Neuronal stem cell (in vitro differentiated cells): ENCODE measurements around the gene UBQLN4.

Experiments used
- DNase-seq: peaks from one replicate; pipeline ENCODE4 v3.0.0-alpha.2; 2013; ENCODE audit warnings: low spot score
- H2AFZ ChIP-seq: one replicate; pipeline ENCODE4 v1.6.1; 2013; ENCODE audit warnings: mild to moderate bottlenecking, low read length, inconsistent platforms
- H2AK5ac ChIP-seq: 2 replicates; pipeline ENCODE4 v1.6.1; 2013; ENCODE audit warnings: low read depth, mild to moderate bottlenecking, inconsistent platforms, low read length, moderate library complexity, mixed read lengths
- H2BK120ac ChIP-seq: 2 replicates; pipeline ENCODE4 v1.6.1; 2013; ENCODE audit warnings: low read depth, mild to moderate bottlenecking, inconsistent platforms, low read length, moderate library complexity, mixed read lengths
- H2BK12ac ChIP-seq: one replicate; pipeline ENCODE4 v1.6.1; 2013; ENCODE audit warnings: low read length, inconsistent platforms
- H2BK15ac ChIP-seq: 2 replicates; pipeline ENCODE4 v1.6.1; 2013; ENCODE audit warnings: mild to moderate bottlenecking, low read length, inconsistent platforms, mixed read lengths
- H2BK5ac ChIP-seq: one replicate; pipeline ENCODE4 v1.6.1; 2013; ENCODE audit warnings: inconsistent platforms, mild to moderate bottlenecking, low read length, moderate library complexity
- H3K14ac ChIP-seq: one replicate; pipeline ENCODE4 v1.6.1; 2013; ENCODE audit warnings: low read length, inconsistent platforms
- H3K18ac ChIP-seq: 2 replicates; pipeline ENCODE4 v1.6.1; 2013; ENCODE audit warnings: low read length, inconsistent platforms
- H3K23ac ChIP-seq: 2 replicates; pipeline ENCODE4 v1.6.1; 2013; ENCODE audit warnings: low read depth, mild to moderate bottlenecking, mixed read lengths, low read length, inconsistent platforms; ENCODE audit not compliant: poor library complexity
- H3K27ac ChIP-seq: replicated peaks from 3 replicates; pipeline ENCODE4 v1.5.1; 2013; ENCODE audit warnings: low read length, inconsistent platforms
- H3K27me3 ChIP-seq, 3 experiments: 2 replicates each; pipeline ENCODE4 v1.6.1; 2013; ENCODE audit warnings: low read length in 3 of 3, mild to moderate bottlenecking in 2 of 3, inconsistent platforms in 1 of 3, low read depth in 1 of 3, mixed read lengths in 1 of 3, moderate library complexity in 1 of 3; ENCODE audit not compliant: control insufficient read depth in 3 of 3, insufficient read depth in 3 of 3
- H3K36me3 ChIP-seq, 2 donors: replicated peaks in 1 of 2; 2 replicates each; pipeline ENCODE4 v1.6.1; 2013; ENCODE audit warnings: low read length in 2 of 2; ENCODE audit not compliant: control insufficient read depth in 2 of 2, insufficient read depth in 2 of 2
- H3K4ac ChIP-seq: 2 replicates; pipeline ENCODE4 v1.6.1; 2013; ENCODE audit warnings: inconsistent platforms, mild to moderate bottlenecking, low read length, moderate library complexity
- H3K4me1 ChIP-seq, 2 donors: 1 replicate in 1 of 2; 2 replicates in 1 of 2; pipeline ENCODE4 v1.6.1; 2013; ENCODE audit warnings: low read length in 2 of 2, low read depth in 1 of 2; ENCODE audit not compliant: control insufficient read depth in 2 of 2, insufficient read depth in 1 of 2
- H3K4me2 ChIP-seq: one replicate; pipeline ENCODE4 v1.6.1; 2013; ENCODE audit warnings: mild to moderate bottlenecking, low read length, inconsistent platforms; ENCODE audit not compliant: insufficient read depth, poor library complexity, severe bottlenecking
- H3K4me3 ChIP-seq, 2 donors: 2 replicates each; pipeline ENCODE4 v1.5.1; 2013; ENCODE audit warnings: low read length in 2 of 2, mild to moderate bottlenecking in 2 of 2, inconsistent platforms in 1 of 2, moderate library complexity in 1 of 2
- H3K79me1 ChIP-seq: one replicate; pipeline ENCODE4 v1.6.1; 2013; ENCODE audit warnings: low read depth, mild to moderate bottlenecking, inconsistent platforms, low read length, moderate library complexity
- H3K9ac ChIP-seq: one replicate; pipeline ENCODE4 v1.6.1; 2013; ENCODE audit warnings: mild to moderate bottlenecking, low read depth, low read length, inconsistent platforms; ENCODE audit not compliant: poor library complexity
- H3K9me3 ChIP-seq, 2 donors: replicated peaks in 1 of 2; 2 replicates each; pipeline versions ENCODE3 to v1.6.1; 2013; ENCODE audit warnings: low read length in 2 of 2, mild to moderate bottlenecking in 2 of 2, inconsistent platforms in 1 of 2, low read depth in 1 of 2, mixed read lengths in 1 of 2, moderate library complexity in 1 of 2; ENCODE audit not compliant: control insufficient read depth in 2 of 2, insufficient read depth in 1 of 2
- H4K8ac ChIP-seq: one replicate; pipeline ENCODE4 v1.6.1; 2013; ENCODE audit warnings: low read depth, mild to moderate bottlenecking, inconsistent platforms, low read length, moderate library complexity
- H4K91ac ChIP-seq: one replicate; pipeline ENCODE4 v1.6.1; 2013; ENCODE audit warnings: low read length, low read depth, mild to moderate bottlenecking, inconsistent platforms; ENCODE audit not compliant: poor library complexity
- WGBS, 2 donors: extraction: QIAGEN DNeasy Blood & Tissue Kit; methylation state at CpG; one replicate each; pipeline ENCODE4 v1.1.7; 2013; ENCODE audit warnings: missing lambda C conversion rate in 2 of 2, mixed read lengths in 1 of 2; ENCODE audit not compliant: insufficient read length in 2 of 2, insufficient replicate concordance in 1 of 2; ENCODE audit errors: extremely low coverage in 2 of 2; 5-methylcytosine and 5-hydroxymethylcytosine counted together

The UBQLN4 gene

GRCh38 chr1:156080241-156080862, 26.8 kb upstream of the UBQLN4 start:
- Histone ChIP-seq H3K4me1 (peaks cover 44 to 48% of the 10 kb centered on the region in 2 donors), H4K91ac (no peak overlapping the region), H3K4me2 (peak overlapping the region; percentile 54), H3K23ac (no peak overlapping the region), H3K18ac (peak overlapping the region; percentile 100), H2AFZ (no peak overlapping the region), H2BK5ac (peak overlapping the region; percentile 82), H4K8ac (no peak overlapping the region), H3K9ac (peak overlapping the region; percentile 100), H3K9me3 (no peaks in the 10 kb centered on the region), H3K27ac (peak overlapping the region; percentile 98), H3K79me1 (no peaks in the 10 kb centered on the region), H2BK15ac (peak overlapping the region; percentile 72), H2AK5ac (peak overlapping the region; percentile 98), H3K4me3 (peak overlapping the region; percentile 93 to 99), H3K14ac (no peak overlapping the region), H2BK12ac (no peak overlapping the region), H3K36me3 (peaks cover 12 to 55% of the 10 kb centered on the region in 2 donors), H3K4ac (peak overlapping the region; percentile 70), H2BK120ac (peak overlapping the region; percentile 7), H3K27me3 (no peaks in the 10 kb centered on the region)
- DNase-seq: no peak
- WGBS, 2 donors: no CpG with 5 or more reads among the region's 8 CpGs

GRCh38 chr1:156079762-156080161, 26.2 kb upstream of the UBQLN4 start:
- Histone ChIP-seq H3K9me3 (no peaks in the 10 kb centered on the region), H4K91ac (no peak overlapping the region), H2AFZ (no peak overlapping the region), H3K27me3 (no peaks in the 10 kb centered on the region), H2BK15ac (no peak overlapping the region), H2BK12ac (no peak overlapping the region), H3K18ac (no peak overlapping the region), H3K14ac (no peak overlapping the region), H3K79me1 (no peaks in the 10 kb centered on the region), H3K9ac (no peak overlapping the region), H2BK120ac (no peak overlapping the region), H3K4me3 (peak overlapping the region; percentile 93 to 99), H3K4ac (no peak overlapping the region), H3K27ac (peak overlapping the region; percentile 63), H4K8ac (no peak overlapping the region), H2BK5ac (no peak overlapping the region), H3K4me1 (peaks cover 44 to 48% of the 10 kb centered on the region in 2 donors), H2AK5ac (no peak overlapping the region), H3K4me2 (peak overlapping the region; percentile 54), H3K36me3 (peaks cover 16 to 55% of the 10 kb centered on the region in 2 donors), H3K23ac (no peak overlapping the region)
- no peak for DNase-seq
- no CpG with 5 or more reads among the region's 5 CpGs for WGBS, 2 donors

- H3K79me1 ChIP-seq: no peaks in the 10 kb centered on the region
- no peak for DNase-seq
- no peaks in the 10 kb centered on the region for H3K9me3 ChIP-seq
- H3K4me2 ChIP-seq: peak overlapping the region; percentile 59
- no peak overlapping the region for H3K4ac ChIP-seq
- no peak overlapping the region for H3K23ac ChIP-seq
- H2BK15ac ChIP-seq: no peak overlapping the region
- H3K18ac ChIP-seq: no peak overlapping the region
- H2BK5ac ChIP-seq: no peak overlapping the region
- peaks cover 16 to 62% of the 10 kb centered on the region in 2 donors for H3K36me3 ChIP-seq
- no CpG with 5 or more reads among the region's 5 CpGs for WGBS, 2 donors
- no peak overlapping the region for H2AK5ac ChIP-seq
- H2BK12ac ChIP-seq: no peak overlapping the region
- peak overlapping the region; percentile 28 for H3K27ac ChIP-seq
- H3K9ac ChIP-seq: no peak overlapping the region
- no peak overlapping the region for H4K8ac ChIP-seq
- no peak overlapping the region for H4K91ac ChIP-seq
- H2AFZ ChIP-seq: no peak overlapping the region
- H3K4me1 ChIP-seq: peaks cover 47 to 49% of the 10 kb centered on the region in 2 donors
- no peaks in the 10 kb centered on the region for H3K27me3 ChIP-seq
- H3K4me3 ChIP-seq: peak overlapping the region; percentile 36 to 46
- H3K14ac ChIP-seq: no peak overlapping the region
- H2BK120ac ChIP-seq: no peak overlapping the region
These were observed 25.1 kb upstream of the UBQLN4 start for GRCh38 chr1:156078728-156079127.

GRCh38 chr1:156077430-156077760, 23.8 kb upstream of the UBQLN4 start:
- no CpG with 5 or more reads among the region's 19 CpGs for WGBS, 2 donors
- no peak overlapping the region for H4K91ac ChIP-seq

More at GRCh38 chr1:156077430-156077760, 23.8 kb upstream of the UBQLN4 start:
- H3K27ac ChIP-seq: peak overlapping the region; percentile 81
- no peak overlapping the region for H4K8ac ChIP-seq
- no peak overlapping the region for H2BK12ac ChIP-seq
- H3K9ac ChIP-seq: no peak overlapping the region
- peak overlapping the region; percentile 45 for H3K4ac ChIP-seq
- H3K18ac ChIP-seq: peak overlapping the region; percentile 86
- peak overlapping the region; percentile 82 for H2BK5ac ChIP-seq
- H2BK15ac ChIP-seq: peak overlapping the region; percentile 51
- peaks cover 3% of the 10 kb centered on the region for H3K79me1 ChIP-seq
- no peaks in the 10 kb centered on the region for H3K27me3 ChIP-seq
- H3K23ac ChIP-seq: peak overlapping the region; percentile 92
- H3K36me3 ChIP-seq: peaks cover 17 to 75% of the 10 kb centered on the region in 2 donors
- no peak overlapping the region for H3K14ac ChIP-seq
- no peak for DNase-seq
- H3K4me2 ChIP-seq: no peak overlapping the region
- H2AFZ ChIP-seq: no peak overlapping the region
- H3K4me3 ChIP-seq: no peak overlapping the region
- no peaks in the 10 kb centered on the region for H3K9me3 ChIP-seq
- peak overlapping the region; percentile 89 for H2AK5ac ChIP-seq
- H2BK120ac ChIP-seq: no peak overlapping the region
- peaks cover 56 to 59% of the 10 kb centered on the region in 2 donors for H3K4me1 ChIP-seq
